Activated CD4-positive, alpha-beta T cell treated with anti-CD3 and anti-CD28 coated beads, Interleukin-2, amount 50 U/mL, for 24 hours (primary cell): ENCODE measurements around the gene SLX9.
"Not testable (repeated sequence)": the region's sequence is repeated elsewhere in the genome, so short reads cannot be mapped to it uniquely, and the experiment has no call there.

Source experiments
- DNase-seq, 2 donors: peaks; one replicate each; pipeline ENCODE4 v3.0.0-alpha.2; 2020; ENCODE audit warnings: low read depth in 1 of 2, low spot score in 1 of 2

SLX9 gene

DNA sequence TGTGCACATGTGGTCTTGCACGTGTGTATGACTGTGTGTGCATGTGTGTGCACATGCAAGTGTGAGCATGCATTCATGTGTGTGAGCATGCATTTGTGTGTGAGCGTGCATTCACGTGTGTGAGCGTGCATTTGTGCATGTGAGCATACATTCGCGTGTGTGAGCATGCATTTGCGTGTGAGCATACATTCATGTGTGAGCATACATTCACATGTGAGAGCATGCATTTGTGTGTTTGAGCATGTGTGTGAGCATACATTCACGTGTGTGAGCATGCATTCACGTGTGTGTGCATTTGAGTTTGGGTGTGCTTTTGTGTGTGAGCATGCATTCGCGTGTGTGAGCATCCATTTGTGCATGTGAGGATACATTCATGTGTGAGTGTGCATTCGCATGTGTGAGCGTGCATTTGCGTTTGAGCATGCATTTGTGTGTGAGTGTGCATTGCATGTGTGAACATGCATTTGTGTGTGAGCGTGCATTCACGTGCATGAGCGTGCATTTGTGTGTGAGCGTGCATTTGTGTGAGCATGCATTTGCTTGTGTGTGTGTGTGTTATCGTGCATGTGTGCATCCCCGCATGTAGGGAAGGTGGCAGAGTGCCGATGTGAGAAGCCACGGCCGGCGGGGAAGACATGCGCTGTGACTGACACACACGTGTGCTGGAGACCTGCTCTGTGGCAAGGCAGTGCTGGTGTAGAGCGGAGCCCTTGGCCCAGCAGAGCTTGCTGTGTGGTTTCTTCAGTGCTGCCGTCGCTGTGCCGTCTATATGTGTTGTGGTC is 37.4 kb upstream of the SLX9 start:
- DNase-seq = no peak

DNA sequence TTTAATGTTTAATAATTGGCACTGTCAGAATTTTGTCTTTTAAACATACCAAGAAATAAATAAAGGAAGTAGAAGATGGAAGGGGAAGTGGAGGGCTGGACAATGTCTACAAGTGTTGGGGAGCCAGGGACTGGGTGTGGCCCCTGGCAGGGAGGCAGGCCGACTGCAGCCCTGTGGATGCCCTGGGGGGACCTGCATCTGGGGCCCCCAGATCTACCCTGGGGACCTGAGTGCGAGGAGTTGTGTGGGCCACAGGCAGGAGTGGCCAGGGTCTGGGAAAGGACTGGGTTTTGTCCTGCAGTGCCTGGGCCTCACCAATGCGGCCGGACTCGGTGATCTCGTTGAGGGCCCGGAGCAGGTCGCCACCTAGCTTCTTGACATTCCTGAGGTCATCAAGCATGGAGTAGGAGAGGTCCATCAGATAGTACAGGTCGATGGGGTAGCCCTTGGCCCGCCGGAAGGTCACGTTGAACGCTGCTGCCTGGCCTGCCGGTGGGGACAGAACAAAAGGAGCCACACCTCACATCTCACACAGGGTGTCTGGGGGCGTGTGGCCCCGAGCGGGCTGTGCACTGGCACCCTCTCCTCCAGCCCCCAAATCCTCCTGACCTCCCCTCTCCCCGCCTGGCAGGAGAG is 36.7 kb upstream of the SLX9 start:
- no peak for DNase-seq

DNA sequence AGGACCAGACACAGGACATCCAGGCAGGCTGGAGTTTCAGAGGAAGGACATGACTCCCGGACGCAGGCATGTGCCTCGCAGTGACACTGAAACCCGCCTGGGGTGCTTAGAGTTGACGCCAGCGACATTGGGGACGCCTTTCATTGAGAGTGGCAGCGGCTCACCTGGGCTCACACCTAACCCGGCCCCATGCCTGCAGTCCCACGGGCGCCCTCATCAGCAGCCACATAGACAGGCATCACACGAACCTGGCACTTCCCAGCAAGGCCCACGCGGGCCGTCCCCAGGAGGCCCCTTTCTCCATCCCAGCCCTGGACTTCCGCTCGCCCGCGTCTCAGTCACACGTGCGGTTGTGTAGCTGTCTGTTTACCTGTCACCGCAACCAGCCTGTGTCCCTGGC is 36.1 kb upstream of the SLX9 start:
- no peak for DNase-seq

DNA sequence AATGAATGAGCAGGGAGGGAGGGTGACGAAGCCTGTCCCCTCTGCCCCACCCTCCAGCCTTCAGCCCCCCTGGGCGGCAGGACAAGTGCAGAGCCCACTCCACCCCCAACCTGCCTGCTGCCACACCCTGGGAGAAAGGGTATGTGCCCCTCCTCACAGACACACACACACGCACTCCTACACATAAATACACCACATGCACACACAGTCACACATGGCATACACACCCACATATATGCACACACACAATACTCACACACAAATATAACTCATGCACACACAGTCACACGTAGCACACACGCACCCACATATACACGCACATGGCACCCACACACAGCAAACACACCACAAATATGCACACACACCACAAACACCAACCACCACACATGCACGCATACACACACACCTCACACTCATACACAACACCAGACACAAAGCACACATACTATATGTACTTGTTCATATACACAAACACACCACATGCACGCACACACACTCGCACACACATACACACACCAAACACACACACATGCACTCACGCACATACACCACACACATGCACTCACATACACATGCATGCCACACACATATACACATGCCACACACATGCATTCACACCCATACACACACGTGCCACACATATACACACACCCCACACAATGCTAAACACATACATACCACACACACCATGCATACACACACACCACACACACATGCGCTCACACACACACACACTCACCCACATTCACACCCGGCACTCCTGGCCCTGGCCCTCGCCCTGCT is 35.5 kb upstream of the SLX9 start:
- no peak for DNase-seq

DNA sequence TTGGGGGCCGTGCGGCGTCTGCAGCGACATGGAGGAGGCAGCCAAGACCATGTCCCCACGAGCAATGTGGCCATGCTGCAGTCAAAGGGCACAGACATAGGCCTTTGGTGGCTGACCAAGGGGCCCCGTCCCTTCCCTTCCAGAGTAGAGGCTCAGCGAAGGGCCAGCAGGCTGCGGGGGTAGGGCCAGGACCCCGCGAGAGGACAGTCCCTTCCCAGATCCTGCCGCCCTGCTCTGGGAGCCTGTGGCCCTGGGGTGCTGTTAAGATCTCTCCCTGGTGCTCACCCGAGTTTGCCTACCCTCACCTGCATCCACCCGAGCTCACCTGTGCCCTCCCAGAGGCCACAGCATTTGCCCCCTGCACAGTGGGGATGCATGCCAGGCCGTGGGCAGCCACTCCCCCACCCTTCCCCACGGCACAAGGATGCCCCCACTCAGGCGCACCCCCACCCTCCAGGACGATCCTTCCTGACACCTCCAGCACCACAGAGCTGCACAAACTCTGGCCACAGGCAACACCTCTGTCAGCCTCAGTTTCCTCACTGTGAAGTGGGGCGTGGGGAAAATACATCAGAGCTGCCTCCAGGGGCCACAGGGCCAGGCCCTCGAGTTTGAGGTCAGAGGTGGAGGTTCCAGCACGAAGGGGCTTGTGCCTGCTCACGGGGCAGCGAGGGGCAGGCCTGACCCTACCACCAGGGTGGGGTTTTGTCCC is 34.7 kb upstream of the SLX9 start:
- no peak for DNase-seq

DNA sequence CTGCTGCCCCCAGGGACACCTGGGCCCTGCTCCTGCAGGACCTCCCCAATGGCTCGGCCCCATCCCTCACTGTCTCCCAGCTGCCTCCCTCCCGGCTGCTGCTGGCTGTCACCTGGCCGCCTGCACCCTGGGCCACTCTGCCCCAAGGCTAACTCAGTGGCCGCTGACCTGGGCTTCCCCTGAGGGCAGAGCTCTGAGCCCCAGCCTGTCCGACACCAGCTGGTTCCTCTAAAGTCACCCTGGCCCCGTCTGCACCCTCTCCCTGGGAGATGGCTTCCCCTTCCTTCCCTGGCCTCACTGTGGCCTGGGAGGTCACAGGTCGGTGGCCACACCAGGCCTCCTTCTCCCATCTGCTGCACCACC is 34.1 kb upstream of the SLX9 start:
- DNase-seq = no peak

DNA sequence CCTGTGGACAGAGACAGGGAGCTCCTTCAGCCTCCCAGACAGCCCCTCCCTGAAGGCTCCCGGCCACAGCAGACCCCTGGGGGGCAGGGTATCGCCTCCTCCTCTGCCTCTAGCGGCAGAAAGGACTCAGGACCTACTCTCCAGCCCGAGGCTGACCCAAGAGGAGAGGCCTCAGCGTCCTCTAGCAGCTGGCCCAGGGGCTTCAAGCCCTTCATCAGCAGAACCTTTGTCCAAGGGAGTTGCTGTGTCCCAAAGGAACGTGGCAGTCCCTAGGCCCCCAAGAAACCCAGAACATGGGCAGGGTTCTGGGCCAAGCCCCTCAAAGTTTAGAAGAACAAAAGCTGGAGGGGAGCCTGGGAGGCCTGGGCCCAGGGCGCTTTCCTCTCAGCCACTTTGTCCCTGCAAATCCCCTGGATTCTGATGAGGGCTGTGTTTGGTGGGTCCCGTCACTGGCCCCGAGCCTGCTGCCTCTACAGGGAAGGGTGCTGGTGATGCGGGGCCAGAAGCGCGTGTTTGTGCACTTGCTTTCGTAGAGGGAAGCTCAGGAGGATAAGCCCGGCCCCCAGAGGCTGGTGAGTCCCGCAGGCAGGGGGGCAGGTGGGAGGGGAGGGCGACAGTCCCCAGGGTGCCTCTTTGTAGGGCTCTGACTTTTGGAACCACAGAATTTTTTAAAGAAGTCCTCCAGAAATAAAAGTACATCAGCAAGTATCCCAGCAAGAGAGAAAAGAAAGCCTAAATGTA is 32.4 kb upstream of the SLX9 start:
- no peak for DNase-seq

DNA sequence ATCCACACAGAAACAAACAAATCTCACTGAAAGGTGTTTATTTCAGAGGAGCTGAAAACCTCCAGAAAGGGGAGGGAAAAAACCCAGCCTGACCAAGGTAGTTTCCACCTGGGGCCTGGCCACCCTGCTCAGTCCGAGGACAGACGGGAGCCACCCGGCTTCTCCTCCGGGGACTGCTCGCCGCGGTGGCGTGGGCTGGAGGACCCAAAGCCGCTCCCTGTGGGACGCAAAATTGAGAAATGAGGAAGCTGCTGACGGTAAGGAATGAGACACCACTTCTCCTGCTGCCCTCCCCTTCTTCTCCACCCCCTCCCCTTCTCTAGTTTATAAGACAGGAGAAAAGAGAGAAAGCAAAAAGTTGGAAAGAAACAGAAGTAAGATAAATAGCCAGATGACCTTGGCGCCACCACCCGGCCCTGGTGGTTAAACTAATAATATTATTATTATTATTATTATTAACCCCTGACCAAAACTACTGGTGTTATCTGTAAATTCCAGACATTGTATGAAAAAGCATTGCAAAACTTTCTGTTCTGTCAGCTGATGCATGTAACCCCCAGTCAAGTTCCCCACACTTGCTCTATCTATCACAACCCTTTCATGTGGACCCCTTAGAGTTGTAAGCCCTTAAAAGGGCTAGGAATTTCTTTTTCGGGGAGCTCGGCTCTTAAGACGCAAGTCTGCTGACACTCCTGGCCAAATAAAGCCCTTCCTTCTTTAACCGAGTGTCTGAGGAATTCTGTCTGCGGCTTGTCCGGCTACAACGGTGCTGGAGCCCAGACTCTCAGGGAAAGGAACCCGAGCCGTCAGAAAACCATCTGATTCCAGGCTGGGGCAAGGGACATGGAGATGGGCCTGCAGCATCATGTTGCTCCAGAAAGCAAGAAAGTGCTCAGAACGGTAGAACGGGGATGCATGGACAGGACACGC is 31.6 kb upstream of the SLX9 start:
- no peak for DNase-seq

DNA sequence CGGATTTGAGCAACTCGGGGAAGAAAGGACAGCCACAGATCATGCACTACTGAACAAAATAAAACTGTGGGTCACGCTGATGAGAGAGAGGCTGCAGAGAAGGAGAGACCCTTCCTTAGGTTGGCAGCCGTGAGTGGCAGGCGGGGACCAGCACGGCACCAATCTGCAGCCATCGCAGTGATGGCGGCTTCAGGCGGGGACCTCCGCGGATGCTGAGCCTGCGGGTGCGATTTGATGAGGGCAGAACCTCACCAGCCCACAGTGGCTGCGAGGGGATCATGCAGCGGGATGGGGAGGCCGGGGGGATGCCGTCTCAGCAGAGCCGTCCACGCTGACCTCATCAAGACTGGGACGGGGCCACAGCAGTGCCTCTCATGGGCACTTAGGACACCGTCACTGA is 30.9 kb upstream of the SLX9 start:
- DNase-seq = no peak

DNA sequence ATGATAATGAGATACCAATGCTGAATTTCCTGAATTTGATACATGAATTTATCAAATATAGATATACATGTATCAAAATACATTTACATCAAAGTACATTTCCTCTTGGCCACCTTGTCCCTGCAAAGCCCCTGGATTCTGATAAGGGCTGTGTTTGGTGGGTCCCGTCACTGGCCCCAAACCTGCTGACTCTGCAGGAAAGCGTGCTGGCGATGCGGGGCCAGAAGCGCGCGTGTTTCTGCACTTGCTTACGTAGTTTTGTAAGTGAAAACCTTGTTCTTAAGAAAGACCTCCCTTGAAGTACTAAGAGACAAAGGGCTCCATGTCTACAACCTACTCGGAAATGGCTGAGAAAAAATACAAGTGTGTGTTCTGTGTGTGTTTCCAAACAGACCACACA is 30.1 kb upstream of the SLX9 start:
- DNase-seq = no peak

DNA sequence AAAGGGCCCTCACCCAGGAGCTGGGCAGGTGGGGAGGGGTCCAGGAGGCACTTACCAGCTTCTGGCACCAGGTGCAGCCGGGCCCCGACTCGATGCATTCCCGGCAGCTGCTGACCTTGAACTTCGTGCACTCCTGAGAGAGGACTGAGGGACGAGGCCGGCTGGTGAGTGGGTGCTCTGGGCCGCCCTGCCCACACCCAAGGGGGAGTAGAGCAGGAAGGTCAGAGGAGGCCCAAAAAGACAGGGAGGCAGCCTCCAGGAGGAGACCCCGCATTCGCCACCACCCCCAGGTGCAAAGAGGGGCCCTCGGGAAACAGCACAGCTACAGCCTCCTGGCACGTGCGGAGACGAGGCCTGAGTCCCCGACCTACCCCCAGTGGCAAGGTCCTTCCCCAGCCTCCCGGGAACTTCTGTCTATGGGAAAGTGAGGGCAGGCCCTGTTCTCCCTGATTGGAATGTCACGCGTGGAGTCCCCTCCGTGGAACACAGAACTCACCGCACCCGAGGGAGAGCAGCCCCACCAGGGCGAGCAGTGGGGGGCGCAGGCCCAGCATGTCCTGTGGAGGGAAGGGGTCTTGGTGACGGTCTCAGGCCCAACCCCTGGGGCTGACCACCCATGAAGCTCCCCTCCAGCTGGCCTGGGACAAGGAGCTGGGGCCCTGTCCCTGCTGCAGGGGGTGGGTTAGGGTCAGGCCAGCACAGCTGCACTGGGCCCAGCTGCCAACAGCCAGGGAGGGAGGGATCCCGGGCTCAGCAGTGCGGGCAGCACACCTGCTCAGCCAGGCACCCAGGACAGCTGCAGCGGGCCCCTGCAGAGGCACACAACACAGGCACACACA is 29.4 kb upstream of the SLX9 start:
- no peak for DNase-seq

DNA sequence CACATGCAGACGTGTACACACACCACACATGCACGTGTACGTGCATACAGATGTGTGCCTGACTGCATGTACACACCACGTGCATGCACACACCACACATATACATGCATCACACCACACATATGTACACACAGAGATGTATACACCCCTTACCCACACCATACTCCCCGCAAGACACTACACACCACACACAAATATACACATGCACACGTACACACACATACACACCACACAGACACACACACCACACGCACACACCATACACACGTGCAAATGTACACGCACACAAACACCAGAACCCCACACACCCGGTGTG is 28.8 kb upstream of the SLX9 start:
- no peak for DNase-seq

DNA sequence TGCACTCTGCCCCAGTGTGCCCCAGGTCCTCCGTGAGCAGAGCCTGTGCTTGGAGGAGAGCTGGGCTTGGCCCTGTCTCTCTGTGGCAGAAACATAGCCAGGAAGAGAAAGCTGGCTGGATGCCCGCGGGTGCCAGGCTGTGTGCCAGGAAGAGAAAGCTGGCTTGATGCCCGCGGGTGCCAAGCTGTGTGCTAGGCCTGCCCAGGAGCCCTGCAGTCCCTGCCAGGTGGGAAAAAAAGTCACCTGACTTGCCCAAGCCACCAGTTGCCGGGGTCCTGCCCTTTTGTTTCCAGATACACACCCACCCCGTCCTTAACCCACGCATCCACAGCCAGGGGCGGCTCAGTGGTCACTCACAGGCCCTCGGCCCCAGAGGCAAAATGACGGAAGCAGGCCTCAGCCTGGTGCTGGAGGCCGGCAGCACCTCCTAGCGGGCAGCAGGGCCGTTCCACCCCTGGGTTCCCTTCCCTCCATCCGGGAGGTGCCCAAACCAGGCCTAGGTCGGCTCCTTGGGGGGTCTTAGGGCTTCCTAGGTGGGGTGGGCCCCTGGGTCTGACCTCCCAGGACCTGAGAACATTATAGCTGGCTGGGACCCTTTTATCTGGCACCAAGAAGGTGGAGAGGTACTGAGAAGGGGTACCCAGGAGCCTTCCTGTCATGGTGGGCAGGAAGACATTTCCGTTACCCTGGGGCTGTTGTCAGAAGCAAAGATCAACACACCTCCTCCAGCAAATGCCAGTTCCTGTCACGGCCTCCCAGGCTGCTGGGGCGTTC is 28.3 kb upstream of the SLX9 start:
- DNase-seq = no peak

DNA sequence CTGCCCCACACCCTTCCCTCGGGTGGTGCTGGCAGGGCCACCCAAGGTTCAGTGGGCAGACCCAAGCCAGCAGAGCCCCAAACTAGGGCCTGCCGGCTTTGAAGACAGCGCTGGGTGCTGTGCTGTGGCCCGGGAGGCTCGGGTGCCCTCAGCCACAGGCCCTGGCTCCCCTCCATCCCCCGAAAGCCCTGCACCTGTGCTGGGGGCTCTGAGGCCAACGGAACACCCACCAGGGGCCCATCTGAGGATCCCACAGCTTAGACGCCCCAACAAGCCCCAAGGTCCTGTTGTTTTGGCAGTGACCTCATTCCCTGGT is 27.7 kb upstream of the SLX9 start:
- no peak for DNase-seq

DNA sequence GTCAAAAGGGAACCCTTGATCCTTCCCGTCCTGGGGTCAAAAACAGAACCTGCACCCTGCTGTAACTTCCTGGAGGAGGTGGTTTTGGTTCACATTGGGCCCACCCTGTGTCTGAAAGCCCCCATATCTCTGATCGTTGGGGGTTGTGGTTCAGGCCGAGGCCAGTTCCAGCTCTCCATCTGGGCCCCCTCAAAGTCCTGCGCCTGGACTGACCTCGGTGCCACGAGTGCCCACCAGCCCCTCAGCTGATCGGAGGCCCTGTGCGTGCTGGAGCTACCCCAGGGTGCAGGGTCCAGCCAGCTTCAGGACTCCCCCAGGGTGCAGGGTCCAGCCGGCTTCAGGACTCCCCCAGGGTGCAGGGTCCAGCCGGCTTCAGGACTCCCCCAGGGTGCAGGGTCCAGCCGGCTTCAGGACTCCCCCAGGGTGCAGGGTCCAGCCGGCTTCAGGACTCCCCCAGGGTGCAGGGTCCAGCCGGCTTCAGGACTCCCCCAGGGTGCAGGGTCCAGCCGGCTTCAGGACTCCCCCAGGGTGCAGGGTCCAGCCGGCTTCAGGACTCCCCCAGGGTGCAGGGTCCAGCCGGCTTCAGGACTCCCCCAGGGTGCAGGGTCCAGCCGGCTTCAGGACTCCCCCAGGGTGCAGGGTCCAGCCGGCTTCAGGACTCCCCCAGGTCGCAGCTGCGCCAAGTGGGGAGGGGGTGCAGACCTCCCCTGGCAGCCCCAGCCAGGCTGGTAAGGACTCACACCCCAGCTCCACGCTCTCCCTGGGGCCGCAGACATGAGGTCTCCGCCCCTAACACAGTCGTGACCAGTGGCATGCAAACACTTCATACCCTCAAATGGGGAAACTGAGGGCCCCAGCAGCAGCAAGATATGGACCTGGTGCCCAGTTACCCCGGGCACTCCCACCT is 27.1 kb upstream of the SLX9 start:
- not testable (repeated sequence) for DNase-seq

DNA sequence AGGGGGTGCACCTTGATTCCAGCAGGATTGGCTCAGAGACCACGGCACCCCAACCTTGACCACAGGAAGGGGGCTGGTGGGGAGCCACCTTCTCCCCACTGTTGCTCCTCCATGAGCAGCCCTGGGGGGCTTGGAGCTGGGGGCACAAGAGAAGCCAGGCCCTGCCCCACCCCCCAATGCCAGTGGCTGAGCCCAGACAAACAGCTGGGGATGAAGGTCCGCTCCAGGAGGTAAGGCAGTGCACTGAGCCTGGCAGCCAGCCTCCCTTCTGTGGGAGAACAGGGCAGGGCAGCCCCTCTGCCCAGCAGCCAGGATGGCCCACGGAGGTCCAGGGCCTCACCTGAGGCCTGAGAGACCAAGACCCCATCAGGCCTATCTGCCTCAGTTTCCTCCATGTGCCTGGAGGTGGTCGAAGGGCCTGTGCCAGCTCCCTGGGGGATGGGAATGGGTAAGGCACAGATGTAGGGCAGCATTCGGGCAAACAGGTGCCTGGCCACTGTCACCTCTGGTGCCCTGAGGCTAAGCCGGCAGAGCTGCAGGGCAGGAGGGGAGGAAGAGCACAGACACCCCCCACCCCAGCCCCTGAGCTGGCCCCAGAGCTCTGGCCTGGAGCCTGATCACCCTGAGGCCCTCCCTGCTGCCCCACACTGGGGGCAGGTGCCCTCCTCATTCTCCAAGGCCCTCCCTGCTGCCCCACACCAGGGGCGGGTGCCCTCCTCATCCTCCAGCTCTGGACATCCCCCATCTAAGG is 26.2 kb upstream of the SLX9 start:
- DNase-seq = no peak
